Small intestine (tissue), 7 donors: Measurements from ENCODE around the gene FBXO45. TPM values are rescaled to one million over a fixed set of nuclear protein-coding genes. Genes with fewer than 3 reads are reported as not detected.
A peak's percentile ranks its signal among the peaks of the same experiment; 100 is the strongest.

Source experiments
- DNase-seq, 2 donors: peaks; one replicate each; pipeline versions ENCODE4 v3.0.0 to v3.0.0-alpha.2; 2013
- FAIRE-seq: peaks from 2 replicates; lab custom pipeline; 2012; peaks lifted over from hg19 to GRCh38; lab: Jason Lieb, UNC
- H3K27ac ChIP-seq, 3 donors: one replicate each; pipeline ENCODE4 v1.5.1; 2013; ENCODE audit warnings: low read length in 2 of 3, mild to moderate bottlenecking in 2 of 3, control low read depth in 1 of 3, inconsistent platforms in 1 of 3, low read depth in 1 of 3, moderate library complexity in 1 of 3
- H3K27me3 ChIP-seq, 3 donors: one replicate each; pipeline ENCODE4 v1.6.1; 2013; ENCODE audit warnings: low read length in 3 of 3, inconsistent platforms in 1 of 3; ENCODE audit not compliant: control insufficient read depth in 3 of 3, insufficient read depth in 3 of 3
- H3K36me3 ChIP-seq, 3 donors: one replicate each; pipeline ENCODE4 v1.6.1; 2013; ENCODE audit warnings: low read length in 3 of 3, inconsistent platforms in 1 of 3, low read depth in 1 of 3, mild to moderate bottlenecking in 1 of 3, moderate library complexity in 1 of 3; ENCODE audit not compliant: control insufficient read depth in 3 of 3, insufficient read depth in 2 of 3
- H3K4me1 ChIP-seq, 3 donors: one replicate each; pipeline ENCODE4 v1.6.1; 2013; ENCODE audit warnings: low read length in 2 of 3, inconsistent platforms in 1 of 3, low read depth in 1 of 3, mild to moderate bottlenecking in 1 of 3, moderate library complexity in 1 of 3; ENCODE audit not compliant: control insufficient read depth in 3 of 3, insufficient read depth in 2 of 3
- H3K4me3 ChIP-seq, 3 donors: one replicate each; pipeline ENCODE4 v1.5.1; 2013; ENCODE audit warnings: low read length in 3 of 3, control low read depth in 1 of 3, inconsistent platforms in 1 of 3, low read depth in 1 of 3, mild to moderate bottlenecking in 1 of 3, moderate library complexity in 1 of 3
- H3K9me3 ChIP-seq, 2 donors: one replicate each; pipeline ENCODE4 v1.6.1; 2013; ENCODE audit warnings: low read depth in 1 of 2, low read length in 1 of 2; ENCODE audit not compliant: control insufficient read depth in 2 of 2, insufficient read depth in 1 of 2
- WGBS, 3 donors: extraction: QIAGEN DNeasy Blood & Tissue Kit; methylation state at CpG; one replicate each; pipeline ENCODE4 v1.1.7; 2013; 5-methylcytosine and 5-hydroxymethylcytosine counted together
- polyA plus RNA-seq, 4 donors: library from polyadenylated mRNA; stranded (reverse) in 3 of 4; unstranded in 1 of 4; fragments of 200-250 nt in 3 of 4; fragments of 120-200 nt in 1 of 4; gene quantifications; one replicate each; pipeline versions ENCODE4 v1.2.1 to v1.2.3, GENCODE V29; 2013
- donor health status: healthy with polysubstance abuse.
- donor health status: control.
- donor health status: control.
- donor health status: Bipolar disorder and iron deficiency.
- donor health status: healthy.

Gene FBXO45
- polyA plus RNA-seq, 4 donors = 3.2 to 11.1 (median 6.6) TPM

DNA sequence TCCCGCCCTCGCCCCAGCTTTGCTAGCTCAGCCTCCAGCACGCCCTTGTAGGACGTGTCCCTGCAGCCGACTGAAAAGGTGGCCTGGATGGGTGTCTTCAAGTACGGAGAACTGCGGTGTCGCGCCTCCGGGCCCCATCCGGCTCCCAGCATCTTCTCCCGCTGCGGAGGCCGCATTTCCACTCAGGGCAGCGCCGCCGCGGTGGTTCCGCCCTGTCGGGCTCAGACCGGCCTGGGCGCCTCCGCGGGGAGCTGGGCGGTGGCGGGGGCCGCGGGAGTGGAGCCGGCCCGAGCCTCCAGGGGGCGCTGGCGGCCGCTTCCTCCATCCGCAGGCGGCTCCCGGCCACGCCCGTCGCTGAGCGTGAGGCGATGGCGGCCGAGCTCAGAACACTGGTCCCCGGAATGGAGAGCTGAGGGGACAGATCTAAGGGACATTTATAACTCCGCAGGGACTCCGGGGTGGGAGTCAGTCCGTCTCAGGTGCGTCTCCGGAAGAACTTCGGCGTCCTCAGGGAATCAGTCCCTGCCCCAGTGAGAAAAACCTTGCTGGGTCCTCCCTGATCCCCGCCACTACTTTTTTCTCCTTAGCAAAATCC lies 39.7 kb upstream of the FBXO45 start:
- FAIRE-seq (no peak), DNase-seq (peak; percentile 15 to 88)
- 4 to 21% (median 17%) methylated on average over 41 to 52 of the region's 52 CpGs for WGBS, 3 donors
- Histone ChIP-seq H3K9me3 (peaks cover 0 to 17% of the 10 kb centered on the region in 2 donors), H3K4me3 (peak overlapping the region in 2 of 3 donors; percentile 39 to 45), H3K27ac (peak overlapping the region in 1 of 3 donors; percentile 61), H3K36me3 (no peaks in the 10 kb centered on the region), H3K27me3 (peaks cover 0 to 11% (median 0%) of the 10 kb centered on the region in 3 donors), H3K4me1 (no peaks in the 10 kb centered on the region)

DNA sequence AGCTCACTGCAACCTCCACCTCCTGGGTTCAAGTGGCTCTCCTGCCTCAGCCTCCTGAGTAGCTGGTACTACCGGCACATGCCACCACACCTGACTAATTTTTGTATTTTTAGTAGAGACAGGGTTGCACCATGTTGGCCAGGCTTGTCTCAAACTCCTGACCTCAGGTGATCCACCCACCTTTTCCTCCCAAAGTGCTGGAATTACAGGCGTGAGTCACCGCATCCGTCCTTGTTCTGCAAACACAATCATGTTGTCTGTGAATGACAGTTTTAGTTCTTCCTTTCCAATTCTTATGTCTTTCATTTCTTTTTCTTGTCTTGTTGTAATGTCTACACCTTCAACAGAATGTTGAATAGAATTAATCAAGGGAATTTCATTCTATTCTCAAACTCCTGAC lies 37.0 kb upstream of the FBXO45 start:
- H3K27ac ChIP-seq = no peak overlapping the region
- 87 to 92% (median 91%) methylated on average over 4 of the region's 4 CpGs for WGBS, 3 donors
- H3K4me3 ChIP-seq = no peak overlapping the region
- no peak for FAIRE-seq
- peaks cover 0 to 6% of the 10 kb centered on the region in 2 donors for H3K9me3 ChIP-seq
- H3K27me3 ChIP-seq = peaks cover 0 to 11% (median 0%) of the 10 kb centered on the region in 3 donors
- H3K36me3 ChIP-seq = no peaks in the 10 kb centered on the region
- no peak for DNase-seq
- no peaks in the 10 kb centered on the region for H3K4me1 ChIP-seq

GRCh38 chr3:196533260-196533681 lies 35.2 kb upstream of the FBXO45 start:
- H3K9me3 ChIP-seq = peaks cover 0 to 6% of the 10 kb centered on the region in 2 donors
- H3K27ac ChIP-seq = no peak overlapping the region
- H3K4me1 ChIP-seq = no peaks in the 10 kb centered on the region
- no peaks in the 10 kb centered on the region for H3K36me3 ChIP-seq
- DNase-seq (no peak), FAIRE-seq (no peak)
- H3K4me3 ChIP-seq = no peak overlapping the region
- 45 to 54% (median 46%) methylated on average over 14 of the region's 14 CpGs for WGBS, 3 donors
- H3K27me3 ChIP-seq = peaks cover 0 to 7% (median 0%) of the 10 kb centered on the region in 3 donors

GRCh38 chr3:196537319-196537984 lies 31.0 kb upstream of the FBXO45 start:
- 44 to 49% (median 44%) methylated on average over 18 of the region's 18 CpGs for WGBS, 3 donors
- no peak for FAIRE-seq
- Histone ChIP-seq H3K27me3 (peaks cover 0 to 7% (median 0%) of the 10 kb centered on the region in 3 donors), H3K27ac (no peak overlapping the region), H3K9me3 (peaks cover 0 to 6% of the 10 kb centered on the region in 2 donors), H3K4me3 (no peak overlapping the region), H3K4me1 (no peaks in the 10 kb centered on the region), H3K36me3 (no peaks in the 10 kb centered on the region)
- DNase-seq = peak; percentile 8 to 35

GRCh38 chr3:196541684-196542445 lies 26.6 kb upstream of the FBXO45 start:
- no peaks in the 10 kb centered on the region for H3K4me1 ChIP-seq
- H3K9me3 ChIP-seq = no peaks in the 10 kb centered on the region
- H3K27ac ChIP-seq = no peak overlapping the region
- no peak for DNase-seq
- H3K27me3 ChIP-seq = no peaks in the 10 kb centered on the region
- no peak overlapping the region for H3K4me3 ChIP-seq
- FAIRE-seq = no peak
- 90 to 96% (median 90%) methylated on average over 6 of the region's 6 CpGs for WGBS, 3 donors
- H3K36me3 ChIP-seq = no peaks in the 10 kb centered on the region

GRCh38 chr3:196544491-196544992 lies 23.9 kb upstream of the FBXO45 start:
- peaks cover 0 to 6% of the 10 kb centered on the region in 2 donors for H3K9me3 ChIP-seq
- no peak overlapping the region for H3K27ac ChIP-seq
- DNase-seq (no peak), FAIRE-seq (no peak)
- H3K36me3 ChIP-seq = no peaks in the 10 kb centered on the region
- H3K4me1 ChIP-seq = no peaks in the 10 kb centered on the region
- 94 to 97% (median 94%) methylated on average over 2 of the region's 2 CpGs for WGBS, 3 donors
- H3K4me3 ChIP-seq = no peak overlapping the region
- H3K27me3 ChIP-seq = no peaks in the 10 kb centered on the region

DNA sequence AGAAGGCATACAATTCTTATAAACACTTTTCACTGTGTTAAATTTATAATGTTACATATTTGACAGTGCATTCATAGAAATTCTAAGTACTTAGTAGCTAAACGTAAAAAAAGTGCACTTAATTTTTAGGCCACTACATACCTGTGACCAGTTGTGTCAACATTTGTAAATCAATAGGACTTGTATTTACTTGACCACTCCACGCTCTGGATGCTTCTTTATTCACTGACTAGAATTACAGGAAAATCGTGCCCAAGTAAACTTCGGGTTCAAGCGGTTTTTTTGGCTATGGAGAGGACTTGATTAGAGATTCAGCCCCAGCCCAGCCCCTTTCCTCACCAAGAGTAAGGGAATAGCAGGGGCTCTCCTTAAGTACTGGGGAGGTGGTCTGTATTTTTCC lies 21.9 kb upstream of the FBXO45 start:
- Histone ChIP-seq H3K36me3 (no peaks in the 10 kb centered on the region), H3K9me3 (peaks cover 0 to 17% of the 10 kb centered on the region in 2 donors), H3K4me1 (no peaks in the 10 kb centered on the region), H3K27ac (no peak overlapping the region), H3K4me3 (no peak overlapping the region), H3K27me3 (no peaks in the 10 kb centered on the region)
- FAIRE-seq (no peak), DNase-seq (no peak)
- 48 to 69% (median 49%) methylated on average over 5 of the region's 5 CpGs for WGBS, 3 donors

GRCh38 chr3:196547067-196547466 lies 21.4 kb upstream of the FBXO45 start:
- no peaks in the 10 kb centered on the region for H3K36me3 ChIP-seq
- no peak for FAIRE-seq
- no peaks in the 10 kb centered on the region for H3K4me1 ChIP-seq
- H3K4me3 ChIP-seq = no peak overlapping the region
- peaks cover 0 to 17% of the 10 kb centered on the region in 2 donors for H3K9me3 ChIP-seq
- H3K27me3 ChIP-seq = no peaks in the 10 kb centered on the region
- DNase-seq = no peak
- 94 to 97% (median 94%) methylated on average over 2 of the region's 2 CpGs for WGBS, 3 donors
- no peak overlapping the region for H3K27ac ChIP-seq
